ENCODE data around the gene SV2C.

GRCh38 chr5:76236684-76237083 lies 153.5 kb downstream of the SV2C start:
- TF ChIP-seq TAF1 (conservative IDR thresholded peaks at IDR 0.05) (no peak), REST (IDR thresholded peaks at IDR 0.05) (no peak), CTCF (IDR thresholded peaks at IDR 0.05; ENCODE audit: low read depth, low read length, missing input control) (no peak), YY1 (IDR thresholded peaks at IDR 0.05) (no peak), RAD21 (IDR thresholded peaks at IDR 0.05) (no peak), ZBTB33 (IDR thresholded peaks at IDR 0.05) (no peak), FOXA1 (IDR thresholded peaks at IDR 0.05) (no peak)

All from liver (tissue), 3 donors.